Breast epithelium (tissue), 4 donors: ENCODE results near the gene CCL22. TPM values are rescaled to one million over a fixed set of nuclear protein-coding genes. Genes with fewer than 3 reads are reported as not detected.

Source experiments
- DNase-seq, 2 donors: peaks; one replicate each; pipeline ENCODE4 v3.0.0-alpha.2; 2019; ENCODE audit warnings: low spot score in 2 of 2
- H3K27ac ChIP-seq, 2 donors: fragments of 200-600 bp; sonication (generic) in 1 of 2; one replicate each; pipeline ENCODE4 v1.5.1; 2016 to 2019; ENCODE audit warnings: mild to moderate bottlenecking in 1 of 2
- H3K27me3 ChIP-seq, 2 donors: fragments of 200-600 bp; sonication (generic) in 1 of 2; one replicate each; pipeline versions ENCODE4 v1.5.1 to v1.6.0; 2017 to 2019; ENCODE audit warnings: control low read depth in 1 of 2, mild to moderate bottlenecking in 1 of 2
- H3K36me3 ChIP-seq: fragments of 200-600 bp; one replicate; pipeline ENCODE4 v1.5.1; 2019
- H3K4me1 ChIP-seq, 2 donors: fragments of 200-600 bp; sonication (generic); one replicate each; pipeline ENCODE4 v1.5.1; 2016 to 2019; ENCODE audit warnings: control low read depth in 1 of 2
- H3K4me3 ChIP-seq, 3 donors: fragments of 200-600 bp; sonication (generic); 1 replicate in 2 of 3; 2 replicates in 1 of 3; pipeline ENCODE4 v1.5.1; 2016 to 2019; ENCODE audit warnings: mild to moderate bottlenecking in 3 of 3, moderate library complexity in 2 of 3
- H3K9me3 ChIP-seq, 2 donors: fragments of 200-600 bp; sonication (generic) in 1 of 2; one replicate each; pipeline ENCODE4 v1.5.1; 2016 to 2019; ENCODE audit warnings: control low read depth in 1 of 2
- CTCF ChIP-seq, 3 donors: fragments of 450-650 bp; IDR thresholded peaks; one replicate each; pipeline ENCODE4 v1.5.1; 2016 to 2017; ENCODE audit warnings: antibody characterized with exemption in 3 of 3, mild to moderate bottlenecking in 3 of 3, moderate library complexity in 3 of 3
- POLR2A ChIP-seq: fragments of 450-650 bp; IDR thresholded peaks from one replicate; pipeline ENCODE4 v1.6.1; 2016; ENCODE audit warnings: antibody characterized with exemption, mild to moderate bottlenecking, moderate library complexity
- POLR2AphosphoS5 ChIP-seq, 3 donors: sonication (generic); formaldehyde crosslinking; IDR thresholded peaks; one replicate each; pipeline ENCODE4 v1.6.1; 2017; ENCODE audit warnings: antibody characterized with exemption in 3 of 3
- intact Hi-C: fragments of 100-400 bp; cut with DNase I; formaldehyde crosslinking; loops from one replicate; pipeline ENCODE4 v1.15.1; 2023; ENCODE audit warnings: low total_unique reads
- total RNA-seq, 3 donors: library from RNA; depleted of rRNA; stranded (reverse); fragments of >200 nt; gene quantifications; one replicate each; pipeline ENCODE4 v1.1.0, GENCODE V29; 2016

The CCL22 gene
- total RNA-seq, 3 donors from 2014 or later: 0.15 to 0.33 (median 0.16) TPM

- no peak for DNase-seq
- Histone ChIP-seq H3K27me3 (no peaks in the 10 kb centered on the region), H3K9me3 (no peaks in the 10 kb centered on the region), H3K4me1 (no peaks in the 10 kb centered on the region), H3K27ac (no peak overlapping the region), H3K4me3 (no peak overlapping the region), H3K36me3 (no peaks in the 10 kb centered on the region)
- intact Hi-C loops: no loop called here
- TF ChIP-seq POLR2A: no peak
- no peak for TF ChIP-seq POLR2AphosphoS5 (IDR thresholded peaks at IDR 0.05)
- TF ChIP-seq CTCF (IDR thresholded peaks at IDR 0.05): no peak
Measured at GRCh38 chr16:57347858-57348257, 10.7 kb upstream of the CCL22 start.

GRCh38 chr16:57348327-57348726, 10.3 kb upstream of the CCL22 start:
- Histone ChIP-seq H3K27ac (no peak overlapping the region), H3K36me3 (no peaks in the 10 kb centered on the region), H3K27me3 (no peaks in the 10 kb centered on the region), H3K4me3 (no peak overlapping the region), H3K4me1 (no peaks in the 10 kb centered on the region), H3K9me3 (no peaks in the 10 kb centered on the region)
- TF ChIP-seq POLR2AphosphoS5 (IDR thresholded peaks at IDR 0.05) (no peak), POLR2A (no peak)
- intact Hi-C loops: no loop called here
- DNase-seq: no peak

GRCh38 chr16:57349212-57350031, 9.2 kb upstream of the CCL22 start:
- H3K4me1 ChIP-seq: no peaks in the 10 kb centered on the region
- no peak overlapping the region for H3K27ac ChIP-seq
- H3K4me3 ChIP-seq: no peak overlapping the region
- intact Hi-C loops: no loop called here
- H3K36me3 ChIP-seq: no peaks in the 10 kb centered on the region
- no peaks in the 10 kb centered on the region for H3K27me3 ChIP-seq
- no peak for DNase-seq
- TF ChIP-seq POLR2A (no peak), CTCF (IDR thresholded peaks at IDR 0.05) (no peak), POLR2AphosphoS5 (IDR thresholded peaks at IDR 0.05) (no peak)
- no peaks in the 10 kb centered on the region for H3K9me3 ChIP-seq

- DNase-seq: no peak
- no peaks in the 10 kb centered on the region for H3K36me3 ChIP-seq
- no peaks in the 10 kb centered on the region for H3K4me1 ChIP-seq
- no peak for TF ChIP-seq POLR2AphosphoS5 (IDR thresholded peaks at IDR 0.05)
- TF ChIP-seq CTCF (IDR thresholded peaks at IDR 0.05): no peak
- no peak for TF ChIP-seq POLR2A
- no peak overlapping the region for H3K27ac ChIP-seq
- H3K9me3 ChIP-seq: no peaks in the 10 kb centered on the region
- H3K4me3 ChIP-seq: no peak overlapping the region
- intact Hi-C loops: no loop called here
- no peaks in the 10 kb centered on the region for H3K27me3 ChIP-seq
Measured at GRCh38 chr16:57352636-57353047, 5.9 kb upstream of the CCL22 start.

- DNase-seq: no peak
- no peaks in the 10 kb centered on the region for H3K36me3 ChIP-seq
- intact Hi-C loops: no loop called here
- no peak for TF ChIP-seq POLR2A
- TF ChIP-seq POLR2AphosphoS5 (IDR thresholded peaks at IDR 0.05): no peak
- no peak for TF ChIP-seq CTCF (IDR thresholded peaks at IDR 0.05)
- no peaks in the 10 kb centered on the region for H3K9me3 ChIP-seq
- H3K4me3 ChIP-seq: no peak overlapping the region
- no peak overlapping the region for H3K27ac ChIP-seq
- no peaks in the 10 kb centered on the region for H3K4me1 ChIP-seq
- H3K27me3 ChIP-seq: no peaks in the 10 kb centered on the region
Measured at GRCh38 chr16:57354311-57354710, 4.3 kb upstream of the CCL22 start.
